GM19035 (cell line): ENCODE data around the gene FOXL2NB.

Experiments
- ATAC-seq: cut with Tn5 transposase; IDR thresholded peaks from one replicate; pipeline ENCODE4 v1.9.1; 2021; ENCODE audit not compliant: unreplicated experiment

Gene FOXL2NB

DNA sequence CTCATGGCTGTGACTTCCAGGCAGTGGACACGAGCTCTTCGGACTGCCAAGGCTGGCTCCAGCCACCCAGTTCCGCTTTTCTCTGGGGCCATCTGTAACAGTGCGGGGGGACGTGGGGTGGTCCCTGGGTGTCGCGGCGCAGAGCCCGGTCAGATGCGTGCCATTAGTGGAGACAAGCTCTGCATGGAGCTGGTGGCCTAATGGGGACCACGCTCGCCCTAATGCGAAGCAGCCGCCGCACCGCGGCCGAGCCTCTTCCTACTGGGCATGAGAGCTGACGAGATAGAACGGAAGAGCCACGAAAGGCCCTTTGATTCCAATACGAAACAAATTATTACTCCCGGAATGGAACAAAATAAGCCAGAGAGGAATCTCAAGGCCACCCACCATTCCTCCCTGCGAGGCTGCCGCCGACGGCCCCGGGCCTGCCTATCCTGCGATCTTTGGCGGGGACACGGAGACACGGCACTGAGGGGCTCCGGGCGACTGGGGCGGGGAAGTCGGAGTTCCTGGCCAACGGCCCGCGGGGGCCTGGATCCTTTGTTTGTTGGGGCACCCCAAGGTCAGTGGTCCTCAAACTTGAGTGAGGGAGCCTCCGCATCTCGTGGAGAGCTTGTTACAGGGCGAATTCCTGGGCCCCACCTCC lies 18.2 kb upstream of the FOXL2NB start:
- no peak for ATAC-seq

DNA sequence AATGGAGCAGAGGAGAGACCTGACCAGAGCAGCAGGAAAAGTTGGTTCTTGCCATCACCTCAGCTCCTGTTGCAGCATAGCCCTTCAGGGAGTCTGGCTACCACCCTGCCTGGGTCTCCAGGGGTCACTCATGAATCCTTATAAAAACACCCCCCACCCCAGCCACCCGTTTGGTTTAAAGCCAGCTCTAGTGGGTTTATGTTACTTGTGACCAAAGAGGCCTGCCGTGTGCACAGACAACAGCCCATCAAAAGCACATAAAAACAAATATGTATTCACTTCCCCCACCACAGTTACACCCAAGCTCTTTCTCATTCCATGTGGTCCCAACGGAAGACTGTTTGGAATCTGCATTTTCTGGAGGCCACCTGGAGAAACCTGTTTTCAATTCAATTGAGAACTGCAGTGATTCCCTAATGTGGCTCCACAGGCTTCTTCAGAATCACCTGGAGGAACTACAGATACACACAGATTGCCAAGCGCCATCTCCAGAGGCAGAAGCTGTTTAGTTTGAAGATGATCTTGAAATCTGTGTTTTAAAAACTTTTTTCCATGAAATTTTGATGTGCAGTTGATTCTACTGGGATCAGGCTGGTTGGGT lies 13.8 kb upstream of the FOXL2NB start:
- no peak for ATAC-seq

DNA sequence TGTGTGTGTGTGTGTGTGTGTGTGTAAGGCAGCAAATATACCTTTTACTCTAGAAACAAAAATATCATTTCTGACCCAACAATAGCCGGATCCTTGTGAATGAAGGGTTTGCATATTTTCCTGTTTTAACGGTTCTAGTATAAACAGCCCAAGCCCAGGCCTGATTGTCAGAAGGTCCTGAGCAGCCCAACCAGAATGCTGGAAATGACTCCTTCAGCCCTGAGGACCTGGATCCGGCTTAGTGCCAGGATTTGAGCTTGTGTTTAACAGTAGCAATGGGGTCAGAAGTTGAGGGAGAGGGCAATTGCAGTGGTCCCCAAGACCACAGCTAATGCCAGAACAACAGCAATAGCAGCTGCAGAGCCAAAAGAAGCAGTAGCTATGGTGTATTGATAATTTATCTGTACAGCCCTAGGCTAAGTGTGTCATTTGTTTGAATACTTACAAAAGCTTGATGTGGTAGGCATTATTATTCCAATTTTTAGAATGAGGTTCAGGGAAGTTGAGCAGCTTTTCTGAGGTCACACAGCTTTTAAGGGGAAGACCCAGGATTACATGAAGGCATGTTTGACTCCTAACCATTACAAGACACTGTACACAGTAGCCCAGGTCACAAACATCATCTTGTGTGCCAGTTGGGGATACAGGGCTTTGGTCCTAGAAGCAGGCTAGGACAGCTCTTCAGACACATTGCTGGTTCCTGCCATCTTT lies 12.9 kb upstream of the FOXL2NB start:
- no peak for ATAC-seq

DNA sequence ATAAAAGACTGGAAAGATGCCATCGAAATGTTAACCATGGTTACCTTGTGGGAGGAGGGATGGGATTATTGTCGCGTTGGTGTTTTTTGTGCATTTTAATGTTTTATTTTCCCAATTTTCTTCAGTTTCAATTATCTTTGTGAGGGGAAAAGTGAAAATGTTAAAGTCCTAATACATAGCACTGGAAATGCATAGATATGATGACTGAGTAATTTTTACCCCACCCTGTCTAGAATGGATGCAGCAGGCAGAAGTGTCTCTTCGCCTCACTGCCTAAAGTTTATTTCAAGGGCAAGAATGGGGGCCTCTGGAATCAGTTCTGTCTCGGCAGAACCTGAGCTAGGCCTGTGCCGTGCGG lies 11.5 kb upstream of the FOXL2NB start:
- no peak for ATAC-seq

DNA sequence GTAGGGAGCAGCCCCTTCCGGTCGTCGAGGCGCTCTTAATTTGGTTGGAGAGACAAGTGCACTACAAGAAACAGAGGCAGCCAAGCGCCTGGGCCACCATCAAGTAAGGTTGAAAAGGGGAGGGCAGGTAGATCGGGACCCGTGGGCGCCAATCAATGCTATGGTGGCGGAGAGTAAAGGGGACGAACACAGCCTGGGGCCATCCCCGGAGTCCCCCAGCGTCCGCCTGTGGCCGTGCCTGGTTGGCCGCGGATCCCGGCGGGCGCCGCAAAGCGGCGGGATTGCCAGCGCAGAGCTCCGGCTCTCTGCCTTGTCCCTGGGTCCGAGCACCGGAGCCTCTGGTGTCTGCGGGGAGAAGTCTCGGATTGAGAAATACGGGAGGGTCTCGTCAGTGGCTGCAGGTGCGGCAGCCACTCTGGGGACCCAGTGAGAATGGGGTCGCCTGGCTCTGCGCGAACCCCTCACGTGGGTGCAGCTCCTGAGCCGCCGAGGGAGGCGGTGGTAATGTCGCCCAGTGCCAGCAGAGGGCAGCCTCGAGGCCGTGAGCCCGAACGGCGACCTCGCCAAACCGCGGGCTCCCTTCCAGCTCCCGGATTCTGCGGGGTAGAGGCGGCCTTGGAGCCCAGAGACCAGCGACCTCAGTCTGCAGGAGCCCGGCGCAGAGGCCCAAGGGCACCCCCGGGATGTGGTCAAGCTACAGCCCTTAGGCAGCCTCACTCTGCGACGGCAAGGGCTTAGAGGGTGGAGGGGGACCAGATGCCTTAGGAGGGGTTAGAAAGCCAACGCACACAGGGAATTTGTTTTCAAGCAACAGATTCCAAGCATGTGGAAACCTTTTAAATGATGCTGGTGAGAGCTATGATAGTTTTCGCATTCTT lies 10.9 kb upstream of the FOXL2NB start:
- ATAC-seq, result peak; percentile 76

DNA sequence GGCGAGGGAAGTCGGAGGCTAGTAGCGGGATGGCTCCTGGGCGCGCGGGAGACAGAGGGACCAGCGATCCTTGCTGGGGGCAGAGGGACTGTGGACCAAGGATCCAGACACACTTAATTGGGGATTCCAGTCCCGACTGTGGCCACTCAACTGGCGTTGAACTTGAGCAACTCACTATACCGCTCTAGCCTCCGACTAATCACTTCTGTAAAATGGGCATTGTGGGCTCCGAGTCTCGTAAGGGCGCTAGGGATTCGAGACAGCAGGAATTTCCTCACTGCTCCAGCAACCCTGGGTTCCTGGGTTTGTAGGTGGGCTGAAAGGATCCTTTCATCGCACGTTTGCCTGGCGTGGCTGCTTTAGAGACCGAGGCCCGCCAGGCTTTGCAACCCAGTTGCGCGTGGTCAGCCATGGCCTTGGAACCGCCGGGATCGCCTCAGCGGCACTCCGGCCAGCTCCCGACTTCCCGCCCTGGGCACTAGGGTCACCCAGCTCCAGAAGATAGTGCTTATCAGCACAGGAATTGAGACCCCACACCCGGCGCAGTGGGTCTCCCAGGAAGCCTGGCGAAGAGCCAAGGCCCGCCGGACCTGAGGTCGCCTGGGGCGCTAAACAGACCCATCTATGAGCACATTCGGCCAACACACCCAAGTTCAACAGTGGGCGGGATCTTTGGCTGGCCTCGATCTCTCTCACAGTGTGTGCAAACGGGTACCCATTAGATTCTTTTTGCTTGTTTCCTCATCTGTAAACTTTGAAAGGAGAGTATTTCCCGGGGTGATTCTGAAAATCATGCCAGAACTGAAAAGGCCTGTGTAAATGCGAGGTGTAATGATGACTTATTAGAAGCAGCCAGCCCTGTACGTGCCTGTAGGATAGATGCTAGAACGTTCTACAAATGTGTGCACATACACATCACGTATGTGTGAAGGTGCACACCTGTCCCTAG lies 10.0 kb upstream of the FOXL2NB start:
- ATAC-seq, result no peak

DNA sequence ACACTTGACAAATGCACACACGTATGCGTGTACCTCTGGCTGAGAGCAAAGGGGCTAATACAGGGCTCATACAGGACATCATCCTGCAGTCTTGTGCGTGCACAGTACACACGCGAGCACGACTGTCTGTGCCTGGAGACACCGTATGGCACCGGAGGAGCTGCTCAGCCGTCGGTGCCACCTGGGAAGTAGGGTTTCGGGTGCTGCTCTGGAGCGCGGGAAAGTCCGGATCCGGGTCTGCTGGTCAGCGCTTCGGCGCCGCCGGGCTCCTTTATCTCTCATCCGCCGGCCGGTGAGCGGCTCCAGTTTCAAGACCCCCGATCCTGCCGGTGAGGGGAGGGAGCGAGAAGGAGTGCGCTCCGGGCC lies 9.3 kb upstream of the FOXL2NB start:
- no peak for ATAC-seq

DNA sequence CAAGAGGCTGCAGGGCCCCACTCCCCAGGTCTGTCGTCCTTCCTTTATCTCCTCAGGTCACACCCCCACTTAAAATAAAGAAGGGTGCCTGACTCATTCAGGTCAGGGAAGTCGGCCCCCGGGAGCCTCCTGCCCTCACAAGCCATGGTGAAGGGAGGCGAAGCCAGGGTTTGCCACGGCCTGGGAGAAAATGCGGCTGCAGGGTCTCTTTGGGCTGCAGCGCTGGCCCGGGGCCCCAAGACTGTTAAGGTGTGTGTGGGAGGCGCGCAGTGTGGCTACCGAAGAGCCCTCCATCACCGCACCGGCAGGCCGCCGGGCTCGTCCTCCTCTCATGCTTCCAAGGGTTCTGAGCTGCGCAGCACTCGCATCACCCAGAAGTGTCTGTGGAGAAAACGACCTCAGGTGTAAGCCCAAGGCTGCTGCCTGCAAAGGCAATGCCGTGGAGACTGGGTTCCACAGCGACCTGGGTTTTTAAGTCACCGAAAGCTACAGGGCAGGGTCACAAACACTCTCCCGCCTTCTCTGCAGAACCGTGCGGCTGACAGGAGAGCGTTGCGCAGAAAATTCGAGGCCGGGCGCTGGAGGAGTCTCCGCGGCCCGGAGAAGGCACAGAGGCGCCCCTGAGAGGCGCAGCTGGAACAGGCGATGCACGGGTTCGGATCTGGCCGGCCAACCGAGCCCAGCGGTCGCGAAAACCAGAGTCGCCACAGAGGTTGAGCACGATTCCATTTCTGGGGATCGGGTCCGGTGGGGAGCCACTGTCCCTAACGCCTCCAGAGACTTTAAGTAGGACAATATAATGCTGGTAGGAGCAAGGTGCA lies 8.8 kb upstream of the FOXL2NB start:
- ATAC-seq, result no peak

DNA sequence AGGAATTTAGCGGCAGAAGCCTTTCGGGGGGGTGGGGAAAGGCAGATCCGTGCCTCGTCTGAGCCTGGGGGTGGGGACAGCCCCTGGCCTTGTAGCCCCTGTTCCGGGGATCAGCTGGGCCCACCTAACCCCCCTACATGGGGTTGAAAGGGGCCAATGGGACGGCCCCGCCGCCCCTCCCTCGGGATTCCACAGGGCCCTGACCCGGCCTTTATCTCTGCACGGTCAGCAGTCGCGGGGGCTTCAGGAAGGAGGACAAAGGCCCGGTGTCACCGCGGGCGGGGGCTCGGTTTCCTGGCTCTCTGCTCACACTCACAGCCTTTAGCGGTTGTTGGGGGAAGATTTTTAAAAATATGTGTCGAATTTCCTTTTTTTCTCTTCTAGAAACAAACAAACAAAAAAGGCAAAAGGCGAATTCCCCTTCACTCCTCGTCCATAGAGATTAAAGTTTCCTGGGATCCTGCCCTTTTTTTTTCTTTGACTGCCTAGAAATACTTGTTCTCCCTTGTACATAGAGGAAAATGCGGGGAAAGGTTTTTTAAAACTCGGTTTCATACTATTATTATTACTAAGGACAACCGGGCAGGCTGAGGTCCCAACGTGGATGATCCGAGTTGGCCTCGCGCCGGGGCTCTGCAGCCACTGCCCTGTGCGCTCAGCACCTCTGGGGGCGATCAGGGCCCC lies 8.0 kb upstream of the FOXL2NB start:
- ATAC-seq, result no peak

DNA sequence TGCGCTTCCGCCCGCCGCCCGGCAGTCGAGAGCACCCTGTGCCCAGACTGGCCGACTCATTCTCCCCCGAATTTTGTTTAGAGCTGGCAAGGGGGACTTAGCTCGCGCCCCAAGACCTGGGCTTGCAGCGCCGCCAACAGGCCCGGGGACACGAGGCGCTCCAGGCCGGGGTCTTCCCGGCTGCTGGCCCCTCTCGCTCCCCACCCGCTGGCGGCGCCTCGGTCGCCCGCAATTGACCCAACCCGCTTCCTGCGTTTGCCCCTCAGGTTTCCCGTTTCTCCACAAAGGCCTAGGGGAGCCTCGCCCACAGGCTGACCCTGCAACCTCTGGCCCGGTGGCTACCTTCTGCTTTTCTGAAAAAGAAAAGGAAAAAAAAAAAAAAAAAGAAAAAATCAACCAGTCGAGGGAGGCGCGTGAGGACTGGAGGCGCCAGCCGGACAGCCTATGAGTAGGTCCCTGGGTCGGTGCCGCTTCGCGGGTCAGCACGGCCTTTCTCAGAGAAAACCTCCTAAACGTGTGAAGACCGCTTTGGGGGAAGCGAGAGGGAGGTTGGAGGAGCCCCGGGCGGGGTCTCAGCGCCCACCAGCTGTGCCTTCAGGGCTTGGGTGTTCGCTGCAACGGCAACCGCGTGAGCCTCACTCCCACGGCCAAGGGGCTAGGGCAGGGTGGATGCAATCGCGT lies 7.3 kb upstream of the FOXL2NB start:
- ATAC-seq, result no peak

DNA sequence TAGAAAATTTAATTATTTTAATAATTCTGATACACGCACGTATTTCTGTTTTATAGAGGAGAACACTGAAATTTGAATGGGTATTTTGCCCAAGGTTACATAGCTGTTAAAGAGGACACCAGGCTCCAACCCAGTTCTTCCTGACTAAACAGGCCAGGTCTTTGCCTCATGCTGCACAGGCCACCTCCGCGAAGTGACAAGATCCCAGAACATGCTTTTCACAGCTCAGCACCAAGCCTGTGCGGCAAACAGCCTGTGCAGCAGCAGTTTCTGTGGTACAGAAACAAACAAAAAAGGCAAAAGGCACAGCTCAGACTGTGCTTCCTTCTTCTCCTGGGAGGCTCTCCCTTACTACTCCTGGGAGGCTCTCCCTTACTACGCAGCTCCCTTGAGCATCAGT lies 6.6 kb upstream of the FOXL2NB start:
- no peak for ATAC-seq

DNA sequence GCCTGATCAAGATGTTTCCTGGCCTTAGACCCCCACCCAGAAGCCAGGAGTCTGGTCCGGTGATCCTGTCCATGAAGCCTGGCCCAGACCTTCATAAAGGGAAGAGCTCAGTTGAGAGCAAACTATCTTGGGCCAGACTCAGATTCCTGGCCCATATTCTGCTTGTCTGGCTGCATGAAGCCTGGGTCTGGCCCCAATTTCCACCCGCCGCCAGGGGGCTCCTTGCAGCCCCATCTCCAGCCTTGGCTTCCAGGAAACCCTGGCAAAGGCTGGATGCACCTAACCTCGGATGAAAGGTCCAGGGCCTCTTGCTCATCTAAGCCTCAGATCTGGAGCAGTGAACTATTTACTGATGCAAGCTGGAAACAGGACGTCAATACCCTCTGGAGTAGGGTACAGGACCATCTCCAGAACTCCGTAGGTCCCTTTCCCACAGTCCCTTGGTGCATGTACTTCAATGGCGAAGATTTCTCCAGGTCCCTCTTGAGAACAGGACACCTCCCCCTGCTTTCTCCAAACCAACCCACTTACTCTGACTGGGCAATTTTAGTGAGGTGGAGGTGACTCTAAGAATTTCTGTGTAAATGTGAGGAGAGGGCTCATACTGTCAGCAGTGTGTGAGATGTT lies 5.6 kb upstream of the FOXL2NB start:
- ATAC-seq, result no peak

DNA sequence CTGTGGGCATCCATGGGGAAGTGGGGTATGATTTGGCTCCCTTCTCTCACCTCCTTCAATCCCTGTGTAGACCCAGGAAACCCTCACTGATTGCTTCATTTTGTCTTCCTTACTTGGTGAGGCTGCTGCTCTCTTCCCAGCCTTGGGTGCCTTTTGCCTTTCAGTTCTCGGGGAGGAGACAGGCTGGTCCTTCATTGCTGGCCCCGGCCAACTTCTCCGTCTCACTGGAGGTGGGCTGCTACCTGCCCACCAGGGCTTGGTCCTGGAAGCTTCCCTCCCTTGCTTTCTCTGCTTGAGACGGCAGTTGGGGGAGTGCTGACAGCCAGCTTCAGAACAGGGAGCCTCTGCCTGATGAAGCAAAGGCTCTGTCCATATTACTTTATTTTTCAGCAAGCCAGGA lies 4.7 kb upstream of the FOXL2NB start:
- ATAC-seq, result no peak

DNA sequence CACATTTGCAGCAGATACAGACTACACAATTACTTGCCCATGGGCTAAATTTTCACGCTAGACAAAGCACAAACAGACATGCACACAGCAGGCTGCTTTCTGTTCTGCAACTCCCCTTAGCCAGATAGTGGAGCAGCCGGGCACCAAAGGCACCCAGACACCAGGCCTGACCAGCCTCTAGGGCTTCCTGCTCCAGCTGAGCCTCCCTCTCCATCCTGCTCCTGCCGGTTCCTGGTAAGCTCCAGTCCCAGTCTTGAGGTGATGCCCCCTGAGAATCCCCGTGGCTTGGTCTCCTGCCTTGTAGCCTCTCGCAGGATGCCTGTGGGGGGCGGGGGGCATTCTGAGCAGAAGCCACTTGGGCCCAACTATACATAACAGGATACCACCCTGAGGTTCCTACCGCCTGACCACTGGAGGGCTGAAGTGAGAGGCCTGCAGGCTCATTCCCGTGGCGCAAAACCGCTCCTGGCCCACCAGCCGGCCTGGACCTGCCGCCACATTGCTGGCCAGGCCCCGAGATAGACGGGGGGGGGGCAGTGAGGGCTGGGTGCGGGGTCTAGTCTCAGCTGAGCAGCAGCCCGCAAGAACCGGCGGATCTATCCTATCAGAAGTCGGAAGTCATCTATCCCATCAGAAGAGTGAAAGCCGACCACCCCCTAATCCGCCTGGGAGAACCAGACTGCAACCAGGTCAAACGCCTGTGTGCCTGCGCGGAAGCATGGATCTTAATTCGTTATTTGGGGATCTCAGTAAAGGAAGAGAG lies 4.0 kb upstream of the FOXL2NB start:
- no peak for ATAC-seq

DNA sequence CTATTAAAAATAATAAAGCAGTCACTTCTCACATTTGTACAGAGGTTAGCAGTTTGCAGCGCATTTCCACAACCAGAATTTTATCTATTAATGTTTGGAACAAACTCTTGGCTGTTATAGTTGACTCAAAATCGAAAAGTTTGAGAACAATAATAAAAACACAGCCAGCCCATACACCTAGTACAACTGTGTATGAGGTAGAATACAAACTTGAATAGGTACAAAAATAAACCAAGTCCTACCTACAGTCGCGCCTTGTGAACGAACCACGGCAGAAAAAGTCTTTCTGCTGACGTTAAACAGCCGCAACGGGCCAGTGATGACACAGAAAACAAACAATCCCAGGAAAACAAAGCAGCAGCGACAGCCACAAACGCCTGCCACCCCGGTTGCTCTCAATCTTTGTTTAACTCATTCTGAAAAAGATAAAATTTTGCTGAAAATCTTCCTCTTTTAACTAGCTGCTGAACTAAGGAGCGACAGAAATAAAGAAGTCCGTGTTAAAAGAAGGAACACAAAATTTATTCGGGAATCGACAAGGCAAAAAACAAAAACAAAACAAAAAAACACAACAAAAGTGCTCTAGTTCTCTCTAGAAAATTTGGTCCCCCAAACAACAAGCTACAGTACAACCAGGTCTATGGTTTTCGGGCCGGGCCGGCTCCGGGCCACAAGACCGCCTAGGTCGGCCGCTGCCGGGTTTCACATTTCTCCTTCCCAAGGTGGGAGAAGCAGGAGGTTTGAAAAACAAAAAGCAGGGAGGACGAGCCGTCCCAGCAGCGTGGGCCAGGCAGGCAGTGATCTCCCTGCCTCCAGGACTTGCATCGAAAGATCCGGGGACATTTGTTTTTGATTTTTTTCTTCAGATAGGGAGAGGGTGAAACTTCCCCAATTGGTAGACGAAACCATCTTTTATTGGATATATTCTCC lies 3.0 kb upstream of the FOXL2NB start:
- no peak for ATAC-seq

DNA sequence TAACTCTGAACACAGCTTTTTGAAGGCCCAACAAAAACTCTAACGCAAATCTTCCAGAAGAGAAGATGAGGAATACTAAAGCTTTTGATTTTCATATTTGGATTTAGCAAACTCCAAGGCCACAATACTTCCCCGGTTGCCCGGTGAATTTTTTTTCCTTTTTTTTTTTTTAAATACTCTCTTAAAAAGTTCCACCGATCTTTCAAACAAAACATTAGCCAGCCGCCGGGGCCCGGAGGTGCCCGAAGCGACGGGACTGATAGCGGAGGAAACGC lies 2.4 kb upstream of the FOXL2NB start:
- ATAC-seq, result no peak
